Endodermal cell (in vitro differentiated cells): ENCODE measurements around the gene TMC8. TPM values are rescaled to one million over a fixed set of nuclear protein-coding genes. Genes with fewer than 3 reads are reported as not detected.

Experiments used
- DNase-seq: peaks from one replicate; pipeline ENCODE4 v3.0.0-alpha.2; 2017
- H3K27ac ChIP-seq: 2 replicates; pipeline ENCODE4 v1.5.1; 2013; ENCODE audit warnings: mild to moderate bottlenecking, low read depth, low read length, moderate library complexity
- H3K27me3 ChIP-seq: 2 replicates; pipeline ENCODE4 v1.6.1; 2013; ENCODE audit warnings: mild to moderate bottlenecking, low read length, moderate library complexity; ENCODE audit not compliant: insufficient read depth, control insufficient read depth, poor library complexity, severe bottlenecking
- H3K36me3 ChIP-seq: 2 replicates; pipeline ENCODE4 v1.7.0; 2013; ENCODE audit warnings: mild to moderate bottlenecking, low read length, moderate library complexity; ENCODE audit not compliant: control insufficient read depth, insufficient read depth
- H3K4me1 ChIP-seq: one replicate; pipeline ENCODE4 v1.7.0; 2013; ENCODE audit warnings: low read length; ENCODE audit not compliant: control insufficient read depth, insufficient read depth
- H3K4me3 ChIP-seq: 2 replicates; pipeline ENCODE4 v1.5.1; 2013; ENCODE audit warnings: mild to moderate bottlenecking, low read length, moderate library complexity
- H3K9ac ChIP-seq: 2 replicates; pipeline ENCODE4 v1.6.1; 2013; ENCODE audit warnings: mild to moderate bottlenecking, low read length, moderate library complexity; ENCODE audit not compliant: poor library complexity, severe bottlenecking; ENCODE audit errors: extremely low read depth
- H3K9me3 ChIP-seq: 2 replicates; pipeline ENCODE4 v1.6.1; 2013; ENCODE audit warnings: mild to moderate bottlenecking, low read length, moderate library complexity; ENCODE audit not compliant: control insufficient read depth
- H3K27ac Mint-ChIP-seq: 2 replicates; pipeline ENCODE4 v1.8.0; 2020; ENCODE audit warnings: mixed read lengths
- H3K27me3 Mint-ChIP-seq: 2 replicates; pipeline ENCODE4 v1.8.0; 2021; ENCODE audit warnings: mild to moderate bottlenecking, mixed read lengths; ENCODE audit not compliant: insufficient read depth
- H3K36me3 Mint-ChIP-seq: 2 replicates; pipeline ENCODE4 v1.8.0; 2020; ENCODE audit warnings: low read depth, mixed read lengths
- H3K4me1 Mint-ChIP-seq: 2 replicates; pipeline ENCODE4 v1.8.0; 2020; ENCODE audit warnings: mixed read lengths
- H3K4me3 Mint-ChIP-seq: 2 replicates; pipeline ENCODE4 v1.8.0; 2020; ENCODE audit warnings: mild to moderate bottlenecking, moderate library complexity, mixed read lengths
- H3K9me3 Mint-ChIP-seq: 2 replicates; pipeline ENCODE4 v1.8.0; 2020; ENCODE audit warnings: mild to moderate bottlenecking, mixed read lengths
- CTCF ChIP-seq: fragments of 200-600 bp; sonication (generic); conservative IDR thresholded peaks from 2 replicates; pipeline ENCODE4 v1.5.0; 2021; ENCODE audit warnings: antibody characterized with exemption, mild to moderate bottlenecking
- WGBS, 2 experiments: methylation state at CpG; one replicate each; pipeline versions ENCODE4 v1.1.5 to v1.1.7; 2013; ENCODE audit warnings: missing lambda C conversion rate in 2 of 2, mixed read lengths in 1 of 2; ENCODE audit not compliant: insufficient coverage in 1 of 2, insufficient read length in 1 of 2; 5-methylcytosine and 5-hydroxymethylcytosine counted together
- total RNA-seq, 2 donors: library from RNA; stranded (reverse); fragmentation: NEBNext Ultra II Directional in 1 of 2; extraction: Animal tissue kit (Norgen Biotek cat#: 25700) in 1 of 2; gene quantifications; 2 replicates in 1 of 2; 3 replicates in 1 of 2; pipeline ENCODE4 v1.2.1, GENCODE V29; 2021

The TMC8 gene
- total RNA-seq, 2 donors from 2014 or later, result 0.90 to 3.0 TPM

GRCh38 chr17:78133179-78133951 is 2.8 kb downstream of the TMC8 start:
- no peak overlapping the region for H3K27ac Mint-ChIP-seq
- Histone ChIP-seq H3K36me3 (no peaks in the 10 kb centered on the region), H3K4me3 (no peak overlapping the region), H3K4me1 (no peaks in the 10 kb centered on the region), H3K27me3 (peaks cover 7% of the 10 kb centered on the region), H3K9me3 (no peaks in the 10 kb centered on the region), H3K27ac (no peak overlapping the region), H3K9ac (no peak overlapping the region)
- peak; percentile 64 for DNase-seq
- no peaks in the 10 kb centered on the region for H3K9me3 Mint-ChIP-seq
- H3K4me1 Mint-ChIP-seq, result peaks cover 16% of the 10 kb centered on the region
- no peaks in the 10 kb centered on the region for H3K36me3 Mint-ChIP-seq
- H3K27me3 Mint-ChIP-seq, result peaks cover 24% of the 10 kb centered on the region
- TF ChIP-seq CTCF, result no peak
- 92 to 93% methylated on average over 17 to 30 of the region's 30 CpGs for WGBS, 2 experiments
- H3K4me3 Mint-ChIP-seq, result no peak overlapping the region

GRCh38 chr17:78133971-78134898 is 3.7 kb downstream of the TMC8 start:
- no peak overlapping the region for H3K27ac ChIP-seq
- H3K27me3 ChIP-seq, result peaks cover 7% of the 10 kb centered on the region
- H3K9me3 ChIP-seq, result no peaks in the 10 kb centered on the region
- no peak overlapping the region for H3K27ac Mint-ChIP-seq
- H3K36me3 ChIP-seq, result no peaks in the 10 kb centered on the region
- H3K4me1 Mint-ChIP-seq, result peaks cover 14% of the 10 kb centered on the region
- DNase-seq, result peak; percentile 98
- no peaks in the 10 kb centered on the region for H3K36me3 Mint-ChIP-seq
- H3K9ac ChIP-seq, result no peak overlapping the region
- H3K4me3 Mint-ChIP-seq, result no peak overlapping the region
- H3K4me3 ChIP-seq, result no peak overlapping the region
- no peaks in the 10 kb centered on the region for H3K9me3 Mint-ChIP-seq
- WGBS, 2 experiments, result 61 to 64% methylated on average over 29 to 38 of the region's 39 CpGs
- no peaks in the 10 kb centered on the region for H3K4me1 ChIP-seq
- peak; percentile 77 for TF ChIP-seq CTCF
- H3K27me3 Mint-ChIP-seq, result peaks cover 24% of the 10 kb centered on the region

- no peak for DNase-seq
- H3K27ac Mint-ChIP-seq, result no peak overlapping the region
- no peaks in the 10 kb centered on the region for H3K36me3 Mint-ChIP-seq
Measured at GRCh38 chr17:78134899-78135385, 4.4 kb downstream of the TMC8 start.

More at GRCh38 chr17:78134899-78135385, 4.4 kb downstream of the TMC8 start:
- Histone ChIP-seq H3K27me3 (peaks cover 7% of the 10 kb centered on the region), H3K9ac (no peak overlapping the region), H3K4me3 (no peak overlapping the region), H3K9me3 (no peaks in the 10 kb centered on the region), H3K27ac (no peak overlapping the region), H3K36me3 (no peaks in the 10 kb centered on the region), H3K4me1 (no peaks in the 10 kb centered on the region)
- no peak for TF ChIP-seq CTCF
- H3K4me3 Mint-ChIP-seq, result no peak overlapping the region
- H3K4me1 Mint-ChIP-seq, result peaks cover 12% of the 10 kb centered on the region
- no peaks in the 10 kb centered on the region for H3K9me3 Mint-ChIP-seq
- 81 to 82% methylated on average over 5 to 9 of the region's 9 CpGs for WGBS, 2 experiments
- H3K27me3 Mint-ChIP-seq, result peaks cover 24% of the 10 kb centered on the region
